Measurements from ENCODE around the gene ZNF19.

ZNF19 gene

GRCh38 chr16:71484006-71484893, 4.9 kb downstream of the ZNF19 start:
- DNase-seq, result peak; percentile 89

- DNase-seq, result no peak
These were observed 6.6 kb downstream of the ZNF19 start for GRCh38 chr16:71482569-71482968.

- DNase-seq, result no peak
These were observed 8.2 kb downstream of the ZNF19 start for GRCh38 chr16:71480956-71481355.

GRCh38 chr16:71479420-71479819, 9.7 kb downstream of the ZNF19 start:
- DNase-seq, result no peak

GRCh38 chr16:71476457-71477124, 12.5 kb downstream of the ZNF19 start:
- DNase-seq, result no peak

- no peak for DNase-seq
These were observed 14.3 kb downstream of the ZNF19 start for GRCh38 chr16:71474864-71475263.

GRCh38 chr16:71473891-71474290, 15.2 kb downstream of the ZNF19 start:
- DNase-seq, result no peak

- DNase-seq, result no peak
These were observed 16.2 kb downstream of the ZNF19 start for GRCh38 chr16:71472931-71473330.

- no peak for DNase-seq
These were observed 17.1 kb downstream of the ZNF19 start for GRCh38 chr16:71472051-71472450.

GRCh38 chr16:71467810-71468209, 21.3 kb downstream of the ZNF19 start:
- DNase-seq, result no peak

GRCh38 chr16:71464231-71464630, 24.9 kb downstream of the ZNF19 start:
- no peak for DNase-seq

- DNase-seq, result peak; percentile 76
These were observed 27.2 kb downstream of the ZNF19 start, which contains the start of gene ZNF23 for GRCh38 chr16:71461686-71462648. ZNF23 (minus strand) TSS chr16:71462247; CDS start chr16:71456796, 5,451 bp downstream.

- DNase-seq, result no peak
These were observed 28.2 kb downstream of the ZNF19 start for GRCh38 chr16:71460941-71461340.

- DNase-seq, result no peak
These were observed 28.9 kb downstream of the ZNF19 start for GRCh38 chr16:71460236-71460635.

GRCh38 chr16:71459510-71459909, 29.6 kb downstream of the ZNF19 start:
- no peak for DNase-seq

- no peak for DNase-seq
These were observed 32.3 kb downstream of the ZNF19 start for GRCh38 chr16:71456801-71457200.

GRCh38 chr16:71453036-71453435, 36.1 kb downstream of the ZNF19 start:
- DNase-seq, result no peak

GRCh38 chr16:71449020-71449419, 40.1 kb downstream of the ZNF19 start:
- DNase-seq, result no peak

- no peak for DNase-seq
These were observed 40.8 kb downstream of the ZNF19 start for GRCh38 chr16:71448274-71448866.

GRCh38 chr16:71443714-71444113, 45.4 kb downstream of the ZNF19 start:
- no peak for DNase-seq

GRCh38 chr16:71442051-71442440, 47.1 kb downstream of the ZNF19 start, which contains the start of gene TLE7:
TLE7 (minus strand) TSS chr16:71442054; CDS start chr16:71433324, 8,730 bp downstream.
- DNase-seq, result no peak

GRCh38 chr16:71441348-71442050, 47.6 kb downstream of the ZNF19 start:
- no peak for DNase-seq
